ENCODE measurements around the gene SIMC1.

- TF ChIP-seq TAF1 (IDR thresholded peaks at IDR 0.05; ENCODE audit: low read depth, low read length) (no peak), POLR2A (IDR thresholded peaks at IDR 0.05; ENCODE audit: low read depth, low read length) (no peak)
These were observed 96.0 kb downstream of the SIMC1 start for GRCh38 chr5:176334031-176334770.
